GM19193 (cell line): ENCODE measurements around the gene ADGRG4.

ENCODE experiments used
- POLR2A ChIP-seq: IDR thresholded peaks from 4 replicates; pipeline ENCODE4 v1.6.1; 2011; ENCODE audit not compliant: insufficient read depth, insufficient read length; ENCODE audit errors: extremely low read depth

Gene ADGRG4

GRCh38 chrX:136328933-136329332 is 28.2 kb downstream of the ADGRG4 start:
- TF ChIP-seq POLR2A: no peak

GRCh38 chrX:136336623-136337022 is 35.9 kb downstream of the ADGRG4 start:
- no peak for TF ChIP-seq POLR2A

- TF ChIP-seq POLR2A: no peak
These were observed 38.9 kb downstream of the ADGRG4 start for GRCh38 chrX:136339702-136340101.

GRCh38 chrX:136344320-136344719 is 43.6 kb downstream of the ADGRG4 start:
- no peak for TF ChIP-seq POLR2A

GRCh38 chrX:136346506-136346905 is 45.7 kb downstream of the ADGRG4 start:
- no peak for TF ChIP-seq POLR2A

GRCh38 chrX:136347706-136348105 is 46.9 kb downstream of the ADGRG4 start:
- TF ChIP-seq POLR2A: no peak

GRCh38 chrX:136353526-136354093 is 52.8 kb downstream of the ADGRG4 start:
- TF ChIP-seq POLR2A: no peak

GRCh38 chrX:136354201-136354600 is 53.4 kb downstream of the ADGRG4 start:
- TF ChIP-seq POLR2A: no peak

- TF ChIP-seq POLR2A: no peak
These were observed 68.6 kb downstream of the ADGRG4 start for GRCh38 chrX:136369377-136369776.

- no peak for TF ChIP-seq POLR2A
These were observed 76.0 kb downstream of the ADGRG4 start for GRCh38 chrX:136376713-136377112.

- no peak for TF ChIP-seq POLR2A
These were observed 79.4 kb downstream of the ADGRG4 start for GRCh38 chrX:136380010-136380769.

- TF ChIP-seq POLR2A: no peak
These were observed 85.4 kb downstream of the ADGRG4 start for GRCh38 chrX:136386173-136386572.

- TF ChIP-seq POLR2A: no peak
These were observed 86.1 kb downstream of the ADGRG4 start for GRCh38 chrX:136386826-136387225.

- TF ChIP-seq POLR2A: no peak
These were observed 87.3 kb downstream of the ADGRG4 start for GRCh38 chrX:136387951-136388502.

GRCh38 chrX:136390921-136391320 is 90.2 kb downstream of the ADGRG4 start:
- no peak for TF ChIP-seq POLR2A

GRCh38 chrX:136395271-136395670 is 94.5 kb downstream of the ADGRG4 start:
- no peak for TF ChIP-seq POLR2A
